ENCODE results near the gene KLHL8. TPM values are rescaled to one million over a fixed set of nuclear protein-coding genes. Genes with fewer than 3 reads are reported as not detected.
A peak's percentile ranks its signal among the peaks of the same experiment; 100 is the strongest.

The KLHL8 gene
- total RNA-seq = 10 to 100 TPM in 1 of 2 donors, 1 to 10 TPM in 1; 4.9 to 12.2 TPM

GRCh38 chr4:87220094-87220822 lies at the start of gene KLHL8:
Gene KLHL8, minus strand, starts transcription at chr4:87220618. Its CDS starts 25,079 bp downstream, at chr4:87195539.
- Histone ChIP-seq H3K9me3 (no peaks in the 10 kb centered on the region), H3K4me3 (peak within 1 kb of the TSS; percentile 77), H3K36me3 (no peaks in the 10 kb centered on the region), H3K27ac (peak within 1 kb of the TSS; percentile 72 to 86), H3K4me1 (ENCODE audit: control insufficient read depth in 1 of 2, low read depth in 2 of 2) (peaks cover 6 to 11% of the 10 kb centered on the region in 2 donors), H3K27me3 (replicated peaks; ENCODE audit: insufficient read depth) (no peaks in the 10 kb centered on the region)
- TF ChIP-seq CTCF (IDR thresholded peaks at IDR 0.05) = peak; percentile 1
- ATAC-seq (ENCODE audit: insufficient number of reproducible peaks, low FRiP score, low read depth) (peak; percentile 84), DNase-seq (ENCODE audit: low spot score) (peak; percentile 38)

- DNase-seq (ENCODE audit: low spot score) = no peak
- Histone ChIP-seq H3K27ac (no peak overlapping the region), H3K4me1 (ENCODE audit: control insufficient read depth in 1 of 2, low read depth in 2 of 2) (peaks cover 0 to 9% of the 10 kb centered on the region in 2 donors), H3K36me3 (no peaks in the 10 kb centered on the region), H3K27me3 (replicated peaks; ENCODE audit: insufficient read depth) (no peaks in the 10 kb centered on the region), H3K4me3 (no peak overlapping the region), H3K9me3 (no peaks in the 10 kb centered on the region)
- TF ChIP-seq CTCF (IDR thresholded peaks at IDR 0.05) = peak; percentile 26
- no peak for ATAC-seq (ENCODE audit: insufficient number of reproducible peaks, low FRiP score, low read depth)
Observed at GRCh38 chr4:87270144-87270543, 49.7 kb upstream of the KLHL8 start.

GRCh38 chr4:87268411-87268810 lies 48.0 kb upstream of the KLHL8 start:
- no peak for DNase-seq (ENCODE audit: low spot score)
- Histone ChIP-seq H3K4me1 (ENCODE audit: control insufficient read depth in 1 of 2, low read depth in 2 of 2) (peaks cover 0 to 9% of the 10 kb centered on the region in 2 donors), H3K27me3 (replicated peaks; ENCODE audit: insufficient read depth) (no peaks in the 10 kb centered on the region), H3K9me3 (no peaks in the 10 kb centered on the region), H3K4me3 (no peak overlapping the region), H3K27ac (no peak overlapping the region), H3K36me3 (no peaks in the 10 kb centered on the region)
- no peak for ATAC-seq (ENCODE audit: insufficient number of reproducible peaks, low FRiP score, low read depth)
- no peak for TF ChIP-seq CTCF (IDR thresholded peaks at IDR 0.05)

- TF ChIP-seq CTCF (IDR thresholded peaks at IDR 0.05) = no peak
- Histone ChIP-seq H3K36me3 (no peaks in the 10 kb centered on the region), H3K9me3 (no peaks in the 10 kb centered on the region), H3K27ac (no peak overlapping the region), H3K4me3 (no peak overlapping the region), H3K27me3 (replicated peaks; ENCODE audit: insufficient read depth) (no peaks in the 10 kb centered on the region), H3K4me1 (ENCODE audit: control insufficient read depth in 1 of 2, low read depth in 2 of 2) (peaks cover 0 to 9% of the 10 kb centered on the region in 2 donors)
- DNase-seq (ENCODE audit: low spot score) (no peak), ATAC-seq (ENCODE audit: insufficient number of reproducible peaks, low FRiP score, low read depth) (no peak)
Observed at GRCh38 chr4:87266986-87267385, 46.6 kb upstream of the KLHL8 start.

DNA sequence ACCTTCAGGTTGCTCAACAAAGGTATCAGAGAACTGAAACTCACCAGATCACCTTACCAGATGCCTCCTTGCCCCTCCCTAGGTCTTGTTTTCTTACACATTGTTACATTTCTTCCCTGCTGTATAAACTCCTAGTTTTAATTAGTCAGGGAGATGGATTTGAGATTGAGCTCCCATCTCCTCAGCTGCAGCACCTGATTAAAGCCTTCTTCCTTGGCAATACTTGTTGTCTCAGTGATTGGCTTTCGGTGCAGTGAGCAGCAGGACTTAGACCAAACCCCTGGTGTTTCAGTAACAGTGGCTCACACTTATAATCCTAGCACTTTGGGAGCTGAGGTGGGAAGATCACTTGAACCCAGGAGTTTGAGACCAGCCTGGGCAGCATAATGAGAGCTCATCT lies 42.5 kb upstream of the KLHL8 start:
- no peak for TF ChIP-seq CTCF (IDR thresholded peaks at IDR 0.05)
- ATAC-seq (ENCODE audit: insufficient number of reproducible peaks, low FRiP score, low read depth) (no peak), DNase-seq (ENCODE audit: low spot score) (no peak)
- H3K36me3 ChIP-seq = no peaks in the 10 kb centered on the region
- no peaks in the 10 kb centered on the region for H3K9me3 ChIP-seq
- no peaks in the 10 kb centered on the region for H3K27me3 ChIP-seq (replicated peaks; ENCODE audit: insufficient read depth)
- peaks cover 0 to 9% of the 10 kb centered on the region in 2 donors for H3K4me1 ChIP-seq (ENCODE audit: control insufficient read depth in 1 of 2, low read depth in 2 of 2)
- H3K27ac ChIP-seq = no peak overlapping the region
- no peak overlapping the region for H3K4me3 ChIP-seq
